Dermis microvascular lymphatic vessel endothelial cell (primary cell): ENCODE measurements around the gene TTLL8. TPM values are rescaled to one million over a fixed set of nuclear protein-coding genes. Genes with fewer than 3 reads are reported as not detected.
A peak's percentile ranks its signal among the peaks of the same experiment; 100 is the strongest.

Source experiments
- DNase-seq, 2 donors: peaks; one replicate each; pipeline versions ENCODE4 v3.0.0 to v3.0.0-alpha.2; 2010; ENCODE audit warnings: low read depth in 2 of 2
- total RNA-seq: library from RNA; depleted of rRNA; stranded (reverse); fragments of >200 nt; gene quantifications from 2 replicates; pipeline ENCODE4 v1.2.1, GENCODE V29; 2014

TTLL8 gene
- total RNA-seq, 1 donor from 2014 or later = not detected

DNA sequence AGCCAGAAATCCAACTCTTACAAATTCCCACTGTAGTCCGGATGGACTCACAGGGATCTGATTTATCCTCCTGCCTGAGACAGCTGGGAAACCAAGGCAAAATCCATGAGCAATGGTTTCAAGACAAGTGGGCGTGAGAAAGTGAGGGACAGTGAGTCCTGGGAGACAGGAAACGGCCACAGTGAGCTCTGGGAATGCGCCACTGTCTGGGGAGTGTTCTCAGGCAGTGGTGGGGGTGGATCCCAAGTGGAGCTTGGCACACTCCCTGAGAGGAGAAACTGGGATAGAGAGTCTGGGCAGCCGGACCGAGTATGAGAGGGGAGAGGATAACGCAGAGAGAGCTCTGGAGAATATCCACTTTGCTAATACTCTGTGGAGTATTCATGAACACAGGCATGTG lies 55.3 kb downstream of the TTLL8 start:
- no peak for DNase-seq

DNA sequence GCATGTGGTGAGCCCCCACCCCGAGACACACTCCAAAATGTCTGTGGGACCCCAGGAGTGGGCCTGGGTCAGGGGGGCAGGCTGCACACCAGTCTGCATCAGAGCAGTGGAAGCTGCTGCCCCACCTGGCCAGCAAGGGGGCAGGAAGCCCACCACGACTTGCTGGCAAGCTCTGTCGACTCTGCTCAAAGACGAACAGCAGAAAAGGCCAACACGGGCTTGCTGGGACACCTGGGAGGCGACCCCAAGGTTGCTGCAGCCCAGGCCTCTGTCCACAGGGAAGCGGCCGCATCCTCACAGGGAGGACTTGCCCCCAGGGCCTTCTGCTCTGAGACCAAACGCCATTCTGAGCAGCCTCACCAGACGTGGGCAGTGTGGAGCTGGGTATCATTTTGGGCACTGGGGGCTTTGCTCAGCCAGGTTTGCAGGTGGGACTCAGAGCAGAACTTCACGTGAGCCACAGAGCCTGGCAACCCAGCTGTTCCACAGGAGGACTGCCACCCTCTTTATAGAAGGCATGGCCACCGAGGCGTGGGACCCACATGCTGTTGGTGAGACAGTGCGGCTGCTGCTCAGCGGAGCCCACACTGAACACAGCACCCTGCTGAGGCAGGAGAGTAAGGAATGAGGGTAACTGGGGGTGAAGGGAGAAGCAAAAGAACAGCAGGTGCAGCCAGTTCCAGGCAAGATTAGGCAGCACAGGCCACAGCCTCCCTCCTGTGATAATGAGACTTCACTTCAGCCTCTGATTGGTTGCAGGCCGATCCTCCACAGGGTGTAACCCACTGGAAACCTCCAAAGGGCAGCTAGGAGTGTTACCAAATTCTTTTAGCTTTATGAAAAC lies 56.5 kb downstream of the TTLL8 start:
- no peak for DNase-seq

DNA sequence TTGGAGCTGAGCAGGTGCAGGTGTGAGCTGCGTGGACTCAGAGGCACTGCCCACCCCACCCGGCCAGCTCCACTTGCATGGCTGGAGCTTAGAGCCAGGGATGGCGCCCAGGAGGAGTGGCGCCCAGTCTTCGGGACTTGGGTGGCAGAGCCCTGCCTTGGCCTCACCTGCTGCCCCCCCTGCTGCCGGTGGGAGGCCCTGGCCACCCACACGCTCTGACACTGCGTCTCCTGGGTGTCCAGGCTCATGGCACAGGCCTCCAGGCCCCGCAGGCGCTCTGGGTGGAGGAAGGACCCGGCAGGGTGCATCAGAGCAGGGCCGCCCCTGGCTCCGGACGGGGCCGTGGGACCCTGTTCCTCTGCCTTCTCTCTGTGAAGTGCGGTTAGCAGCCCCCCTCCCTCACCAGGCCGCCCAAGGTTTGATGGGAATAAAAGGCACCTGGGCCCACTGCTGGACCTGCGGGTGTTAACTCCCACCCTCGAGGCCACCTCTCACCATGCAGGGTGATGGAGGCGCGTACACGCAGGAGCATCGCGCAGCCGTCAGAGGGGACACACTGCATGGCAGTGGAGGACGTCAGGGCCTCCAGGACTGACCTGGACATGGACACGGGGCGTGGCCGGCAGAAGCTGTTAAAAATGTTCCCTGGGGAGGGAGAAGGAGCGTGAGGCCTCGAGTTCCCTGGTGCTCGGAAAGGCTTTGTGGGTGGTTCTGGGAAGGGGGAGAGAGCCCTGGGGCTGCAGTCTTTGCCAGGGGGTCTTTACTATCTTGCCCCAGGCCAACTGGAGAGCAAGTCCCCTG lies 57.3 kb downstream of the TTLL8 start:
- no peak for DNase-seq

DNA sequence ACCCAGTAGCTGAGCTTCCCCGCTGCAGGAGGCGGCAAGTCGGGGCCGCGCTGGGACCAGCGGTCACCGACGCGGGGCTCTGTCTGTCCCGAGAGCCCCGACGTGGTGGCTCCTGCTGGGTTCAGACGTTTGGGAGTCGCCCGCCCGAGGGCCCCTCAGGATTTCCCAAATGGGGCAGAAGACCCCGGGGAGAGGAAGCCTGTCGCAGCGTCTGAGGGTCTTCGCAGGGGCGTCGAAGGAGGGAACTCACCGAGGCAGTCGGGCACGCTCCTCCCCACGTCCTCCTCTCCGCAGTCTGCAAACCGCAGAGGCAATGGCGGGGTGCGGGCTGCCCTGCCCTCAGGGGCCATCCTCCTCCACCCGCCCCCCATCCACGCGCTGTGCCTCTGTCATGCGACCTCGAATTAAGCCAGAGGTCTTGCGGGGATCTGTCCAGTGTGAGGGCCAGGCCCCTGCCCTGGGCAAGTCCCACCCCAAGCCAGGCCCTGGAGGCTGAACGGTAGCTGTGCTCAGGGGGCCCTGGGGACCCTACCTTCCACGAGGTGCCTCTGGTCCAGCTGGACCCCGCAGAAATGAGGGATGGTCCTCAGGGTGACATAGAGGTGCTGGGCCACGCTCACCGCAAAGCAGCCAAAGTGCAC lies 58.0 kb downstream of the TTLL8 start:
- no peak for DNase-seq

DNA sequence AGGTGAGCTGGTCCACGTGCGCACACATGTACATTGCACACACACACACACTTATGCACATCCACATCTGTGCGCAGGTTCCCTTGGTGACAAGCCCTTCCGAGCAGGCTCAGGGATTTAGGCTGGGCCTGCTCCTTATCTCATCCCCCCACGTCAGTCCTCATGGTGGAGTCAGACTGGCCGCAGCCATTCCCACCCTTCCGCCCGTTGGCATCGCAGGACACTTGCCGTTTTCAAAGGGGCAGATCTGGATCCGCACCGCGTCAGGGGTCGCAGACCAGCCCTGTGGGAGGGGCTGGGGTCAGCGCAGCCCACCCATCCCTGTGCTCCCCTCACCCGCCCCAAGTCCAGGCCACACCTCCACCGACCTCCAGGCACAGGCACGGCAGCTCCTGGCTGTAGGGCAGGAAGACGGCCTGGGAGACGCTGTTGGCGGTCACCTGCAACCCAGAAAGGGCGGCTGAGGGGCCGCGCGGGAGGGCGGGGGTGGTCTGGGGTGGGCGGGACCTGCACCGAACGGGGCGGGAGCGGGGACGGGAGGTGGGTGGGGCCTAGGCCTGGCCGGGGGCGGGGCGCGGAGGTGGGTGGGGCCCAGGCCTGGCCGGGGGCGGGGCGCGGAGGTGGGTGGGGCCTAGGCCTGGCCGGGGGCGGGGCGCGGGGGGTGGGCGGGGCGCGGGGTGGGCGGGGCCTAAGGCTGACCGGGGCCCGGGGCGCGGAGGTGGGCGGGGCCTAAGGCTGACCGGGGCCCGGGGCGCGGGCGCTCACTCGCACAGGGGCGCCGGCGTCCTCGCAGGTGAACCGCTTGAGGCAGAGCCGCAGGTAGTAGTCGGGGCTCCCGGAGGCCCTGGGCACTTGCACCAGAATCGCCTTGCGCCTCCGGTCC lies 58.8 kb downstream of the TTLL8 start:
- DNase-seq = peak in 1 of 2 donors; percentile 40

DNA sequence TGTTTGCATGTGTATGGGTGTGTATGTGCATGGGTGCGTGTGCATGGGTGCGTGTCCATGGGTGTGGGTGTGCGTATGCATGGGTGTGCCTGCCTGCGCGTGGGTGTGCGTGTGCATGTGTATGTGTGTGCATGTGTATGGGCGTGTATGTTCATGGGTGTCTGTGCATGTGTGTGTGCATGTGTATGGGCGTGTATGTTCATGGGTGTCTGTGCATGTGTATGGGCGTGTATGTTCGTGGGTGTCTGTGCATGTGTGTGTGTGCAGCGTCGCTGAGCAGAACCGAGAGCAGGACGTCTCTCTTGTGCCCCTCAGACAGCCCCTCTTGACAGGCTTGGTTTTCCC lies 59.4 kb downstream of the TTLL8 start:
- DNase-seq = no peak

DNA sequence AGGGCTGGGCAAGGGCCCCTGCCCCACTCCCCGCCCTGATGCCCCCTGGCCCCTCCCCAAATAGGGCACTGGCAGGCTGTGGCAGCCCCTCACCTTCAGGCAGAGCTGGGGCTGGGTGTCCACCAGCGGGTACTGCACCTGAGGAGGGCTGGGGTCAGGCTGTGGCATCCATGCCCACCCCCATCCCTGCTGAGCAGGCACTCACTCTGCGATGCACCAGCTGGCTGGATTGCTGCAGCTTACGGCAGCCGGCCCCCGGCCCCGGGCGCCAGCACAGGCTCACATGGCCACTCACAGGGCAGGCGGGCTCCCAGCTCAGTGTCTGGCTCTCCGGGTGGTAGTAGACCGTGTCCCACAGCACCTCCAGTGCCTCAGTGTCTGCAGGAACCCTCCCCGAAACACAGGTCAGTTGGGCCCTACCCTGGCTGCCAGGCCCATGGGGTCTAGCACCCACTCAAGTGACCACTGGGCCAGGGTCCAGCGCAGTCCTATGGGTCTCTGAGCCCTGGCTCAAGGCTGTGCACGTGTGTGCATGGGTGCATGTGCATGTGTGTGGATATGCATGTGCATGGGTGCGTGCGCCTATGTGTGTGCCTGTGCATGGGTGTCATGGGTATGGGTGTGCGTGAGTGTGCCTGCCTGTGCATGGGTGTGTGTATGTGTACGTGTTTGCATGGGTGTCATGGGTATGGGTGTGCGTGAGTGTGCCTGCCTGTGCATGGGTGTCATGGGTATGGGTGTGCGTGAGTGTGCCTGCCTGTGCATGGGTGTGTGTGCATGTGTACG lies 60.0 kb downstream of the TTLL8 start:
- DNase-seq = no peak

DNA sequence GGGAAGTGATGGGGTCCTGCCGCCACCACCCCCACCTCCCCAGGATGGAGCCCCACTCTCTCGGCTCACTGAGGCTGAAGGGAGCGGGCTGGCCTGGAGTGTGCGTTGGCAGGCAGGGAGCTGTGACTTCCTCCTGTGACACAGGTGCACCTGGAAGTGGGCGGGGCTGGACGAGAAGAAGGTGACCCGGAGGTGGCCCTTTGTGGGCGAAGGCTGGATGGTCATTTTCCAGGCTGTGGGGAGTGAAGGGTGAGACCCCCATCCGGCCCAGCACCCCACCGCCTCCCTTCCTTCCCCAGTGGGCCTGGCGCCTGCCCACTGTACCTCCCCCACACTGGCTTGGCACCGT lies 60.9 kb downstream of the TTLL8 start:
- DNase-seq = no peak

DNA sequence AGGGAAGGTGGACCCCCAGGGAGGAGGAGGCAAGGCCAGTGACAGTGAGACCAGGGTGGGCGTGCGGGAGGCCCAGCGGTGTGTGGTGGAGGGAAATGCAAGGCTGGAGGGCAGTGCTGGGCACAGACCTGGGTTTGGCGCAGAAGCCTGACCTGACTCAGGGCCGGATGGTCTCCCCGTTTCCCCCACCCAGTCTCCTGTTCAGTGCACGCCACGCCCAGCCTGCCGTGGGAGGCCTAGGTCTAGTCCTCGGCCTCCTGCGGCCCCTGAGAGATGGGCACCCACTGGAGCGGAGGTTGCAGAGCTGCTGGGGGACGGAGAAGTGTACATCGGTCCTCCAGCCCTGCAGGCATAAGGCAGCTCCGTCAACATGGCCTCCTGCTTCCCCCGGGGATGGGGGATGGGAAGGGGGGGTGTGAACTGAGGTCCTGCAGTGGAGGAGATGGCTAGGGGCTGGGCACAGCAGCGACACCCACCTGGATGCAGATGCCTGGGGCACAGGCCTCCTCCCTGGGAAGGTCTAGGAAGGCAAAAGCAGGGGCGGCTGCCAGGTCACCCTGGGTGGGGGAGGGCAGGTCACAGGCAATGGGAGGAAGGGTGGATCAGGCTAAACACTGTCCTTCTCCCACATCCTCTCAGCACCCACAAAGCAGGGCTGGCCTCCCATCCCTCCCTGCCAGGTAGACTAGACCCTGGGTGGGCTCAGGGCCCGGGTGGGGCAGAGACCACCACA lies 61.4 kb downstream of the TTLL8 start:
- no peak for DNase-seq

DNA sequence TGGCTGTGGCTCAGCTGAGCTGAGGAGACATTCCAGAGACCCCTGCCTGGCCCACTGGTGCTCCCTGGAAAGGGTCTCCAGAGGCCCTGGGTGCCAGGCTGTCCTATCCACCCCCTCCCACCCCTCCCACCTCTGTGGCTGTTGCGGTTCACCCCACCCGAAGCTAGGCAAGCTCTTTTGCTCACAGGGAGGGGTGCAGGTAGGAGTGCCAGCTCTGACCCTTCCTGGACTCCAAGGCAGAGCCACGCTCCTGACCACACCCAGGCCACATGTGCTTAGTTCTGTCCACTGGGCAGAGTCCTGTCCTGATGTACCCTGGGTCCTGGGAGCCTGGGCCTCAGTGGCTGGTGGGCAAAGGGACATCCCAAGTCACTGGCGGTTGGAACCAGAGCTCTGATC lies 62.0 kb downstream of the TTLL8 start:
- no peak for DNase-seq

DNA sequence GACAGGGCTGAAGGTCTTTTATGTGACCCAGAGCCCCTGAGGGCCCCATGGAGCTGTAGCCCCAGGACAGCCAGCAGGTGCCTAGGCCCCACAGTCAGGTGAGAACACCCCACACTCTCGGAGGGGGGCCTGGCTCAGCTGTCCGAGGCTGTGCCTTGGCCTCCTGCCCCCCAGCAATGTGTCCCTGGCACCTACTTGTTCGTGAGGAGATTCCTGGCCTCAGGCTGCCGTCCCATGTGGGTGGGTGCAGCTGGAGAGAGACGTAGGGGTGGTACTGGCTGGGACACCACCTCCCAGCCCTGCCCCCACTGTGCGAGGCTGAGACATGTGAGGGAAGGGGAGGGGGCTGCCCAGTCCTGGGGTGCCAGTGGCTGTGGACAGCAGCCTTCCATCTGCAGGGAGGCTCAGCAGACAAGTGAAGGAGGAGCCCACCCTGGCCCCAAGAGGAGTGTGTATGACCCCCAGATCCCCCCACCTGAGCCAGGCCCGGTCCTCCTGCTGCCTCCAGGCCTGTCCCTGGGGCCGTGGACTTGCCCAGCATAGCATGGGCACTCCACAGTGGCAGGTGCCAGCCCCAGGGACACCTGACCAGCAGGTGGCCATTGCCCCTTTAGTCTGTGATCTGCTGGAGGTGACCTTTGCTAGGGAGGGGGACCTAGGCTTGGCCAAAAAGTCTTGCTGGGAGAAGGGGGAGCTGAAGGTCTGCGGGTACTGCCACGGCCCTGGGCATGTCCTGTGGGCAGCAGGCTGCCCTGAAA lies 62.6 kb downstream of the TTLL8 start:
- DNase-seq = no peak

DNA sequence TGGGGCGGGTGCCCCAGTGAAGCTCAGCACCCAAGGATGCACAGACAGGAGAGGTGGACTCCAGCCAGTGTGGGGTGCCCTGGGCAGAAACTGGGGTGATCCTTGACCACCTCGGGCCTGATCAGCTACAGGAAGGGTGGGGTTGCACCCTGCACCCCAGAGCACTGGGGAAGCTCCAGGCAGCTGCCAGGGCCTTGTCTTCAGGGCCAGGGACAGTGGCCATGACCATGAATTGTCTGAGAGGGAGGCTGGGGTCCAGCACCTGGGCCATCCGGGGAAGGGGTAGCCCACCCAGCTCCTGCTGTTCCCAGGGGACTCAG lies 63.1 kb downstream of the TTLL8 start:
- no peak for DNase-seq

DNA sequence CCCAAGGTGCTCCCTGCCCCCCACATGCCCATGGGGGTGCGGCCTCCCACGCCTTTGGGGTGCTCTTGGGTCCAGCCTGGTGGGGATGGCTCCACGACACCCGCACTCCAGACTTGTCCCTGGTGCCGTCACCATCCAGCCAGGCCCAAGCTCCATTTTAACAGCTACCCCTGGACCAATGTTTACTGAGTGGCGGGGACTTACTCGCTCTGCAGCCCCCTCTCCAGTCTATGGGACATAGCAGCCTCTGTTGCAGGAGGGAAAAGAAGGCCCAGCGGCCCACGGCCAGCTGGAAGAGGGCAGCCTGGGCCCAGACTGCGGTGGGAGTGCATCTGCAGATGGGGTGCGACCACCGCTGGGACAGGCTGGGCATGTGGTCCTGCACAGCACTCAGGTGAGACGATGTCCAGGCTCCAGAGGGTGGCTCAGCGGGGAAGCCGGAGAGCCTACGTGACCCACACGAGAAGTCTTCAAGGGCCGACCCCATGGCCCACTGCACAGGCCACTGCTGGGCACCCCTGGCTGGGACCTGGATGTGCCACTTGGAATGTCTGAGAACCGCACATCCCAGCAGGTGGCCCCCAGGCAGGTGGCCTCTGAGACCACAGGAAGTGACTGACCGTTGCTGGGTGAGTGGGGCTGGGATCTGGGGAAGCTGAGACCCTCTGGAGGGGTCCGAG lies 63.6 kb downstream of the TTLL8 start:
- DNase-seq = no peak

DNA sequence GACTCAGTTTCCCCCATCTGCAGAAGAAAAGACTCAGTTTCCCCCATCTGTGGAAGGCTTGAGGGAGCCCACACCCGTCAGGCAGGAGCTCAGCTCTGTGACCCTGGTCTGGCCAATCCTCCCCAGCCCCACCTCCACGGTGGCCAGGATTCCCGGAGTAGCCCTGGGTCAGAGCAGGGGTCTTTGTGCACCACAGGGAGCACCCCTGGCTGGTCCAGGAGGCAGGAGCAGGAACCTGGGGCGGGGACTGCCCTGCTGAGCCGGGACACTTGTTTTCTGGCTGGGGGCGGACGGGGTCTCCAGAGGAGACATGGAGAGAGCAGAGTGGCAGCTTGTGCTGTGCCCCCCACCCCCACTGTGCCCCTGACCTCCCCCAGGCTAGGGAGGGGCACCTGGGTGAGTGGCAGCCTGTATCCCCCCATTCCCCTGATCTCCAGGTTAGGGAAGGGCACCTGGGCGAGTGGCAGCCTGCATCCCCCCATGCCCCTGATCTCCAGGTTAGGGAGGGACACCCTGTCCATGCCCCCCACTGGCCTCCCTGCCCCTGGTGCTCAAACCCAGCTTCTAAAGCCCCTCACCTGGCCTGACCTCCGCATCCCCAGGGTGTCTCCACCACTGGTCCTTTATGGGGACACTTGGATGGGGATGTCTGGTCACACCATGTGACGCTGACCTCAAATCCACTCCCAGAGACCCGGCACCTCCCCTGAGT lies 64.3 kb downstream of the TTLL8 start:
- no peak for DNase-seq

DNA sequence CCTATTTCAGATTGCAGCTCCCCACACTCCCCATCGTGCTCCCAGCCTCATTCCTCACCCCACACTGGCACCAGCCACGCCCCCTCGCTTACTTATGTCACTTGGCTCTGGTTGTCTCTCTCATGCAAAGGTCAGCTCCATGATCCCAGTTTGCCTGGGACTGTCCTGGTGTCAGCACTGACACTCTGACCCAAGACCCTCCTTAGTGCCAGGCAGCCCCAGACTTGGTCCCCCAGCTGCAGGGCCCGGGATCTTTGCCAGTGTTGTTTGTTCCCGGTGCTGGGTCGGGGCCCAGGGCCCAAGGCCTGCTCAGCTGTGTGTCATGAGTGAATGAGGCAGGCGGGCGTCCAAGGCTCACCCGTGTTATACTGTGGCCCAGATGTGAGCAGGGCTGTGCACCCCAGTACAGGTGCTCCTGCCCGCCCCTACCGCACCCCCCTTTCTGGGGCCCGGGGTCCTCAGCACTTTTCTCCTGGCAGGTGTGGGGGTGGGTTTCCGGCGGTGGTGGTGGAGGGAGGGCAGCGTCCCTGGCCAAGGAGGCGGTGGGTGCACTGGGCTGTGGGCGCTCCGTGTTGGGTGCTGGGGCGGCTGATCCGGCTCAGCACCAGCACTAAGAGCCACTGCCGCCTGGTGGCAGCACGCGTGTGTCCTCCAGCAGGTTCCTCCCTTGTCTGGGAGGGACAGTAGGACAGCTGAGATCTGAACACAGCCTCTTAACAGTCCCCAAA lies 65.0 kb downstream of the TTLL8 start:
- peak; percentile 48 to 73 for DNase-seq

DNA sequence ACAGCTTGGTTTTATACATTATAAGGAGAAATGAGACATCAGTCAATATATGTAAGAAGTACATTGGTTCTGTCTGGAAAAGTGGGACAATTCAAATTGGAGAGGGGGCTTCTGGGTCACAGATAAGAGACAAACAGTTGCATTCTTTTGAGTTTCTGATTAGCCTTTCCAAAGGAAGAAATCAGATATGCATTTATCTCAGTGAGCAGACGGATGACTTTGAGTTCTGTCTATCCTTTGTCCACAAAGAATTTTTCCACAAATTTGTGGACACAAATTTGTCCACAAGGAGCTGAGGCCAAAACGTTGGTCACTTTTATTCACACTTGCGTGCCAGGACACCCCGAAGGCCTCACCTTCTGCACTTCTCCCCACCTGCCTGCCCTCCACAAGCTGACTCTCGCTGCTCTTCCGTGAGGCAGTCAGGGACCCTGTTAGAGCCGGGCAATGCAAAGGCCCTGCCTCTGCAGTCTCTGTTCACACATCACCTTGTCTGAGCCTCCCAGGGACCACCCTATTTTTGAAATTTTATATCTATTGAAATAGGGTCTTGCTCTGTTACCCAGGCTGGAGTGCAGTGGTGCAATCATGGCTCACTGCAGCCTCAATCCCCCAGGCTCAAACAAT lies 66.1 kb downstream of the TTLL8 start:
- no peak for DNase-seq

DNA sequence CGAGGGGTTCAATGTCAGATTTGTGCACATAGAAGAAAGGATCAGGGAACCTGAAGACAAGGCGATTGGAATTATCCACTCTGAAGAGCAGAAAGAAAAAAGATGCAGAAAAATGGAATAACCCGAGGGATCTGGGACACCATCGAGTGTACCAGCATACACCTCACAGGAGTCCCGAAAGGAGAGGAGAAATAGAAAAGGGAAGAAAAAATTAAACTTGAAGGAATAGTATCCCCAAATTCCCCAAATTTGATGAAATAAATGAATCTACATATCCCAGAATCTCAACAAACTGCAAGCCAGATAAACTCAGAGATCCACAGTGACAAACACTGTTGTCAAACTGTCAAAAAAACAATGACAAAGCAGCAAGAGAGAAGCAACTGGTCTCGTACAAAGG lies 66.9 kb downstream of the TTLL8 start:
- DNase-seq = no peak
